HCT116 (cell line): ENCODE results near the gene IQCH. TPM values are rescaled to one million over a fixed set of nuclear protein-coding genes. Genes with fewer than 3 reads are reported as not detected.

Experiments used
- ATAC-seq: fragments of 200-7000 bp; cut with Tn5 transposase; 2 replicates; pipeline ENCODE4 v1.9.1; 2020; ENCODE audit warnings: mild to moderate bottlenecking, moderate library complexity
- BruUV-seq: library from RNA; stranded (reverse); fragments of 400-500 nt; replicated peaks from 2 replicates; lab custom pipeline; 2021; lab: Mats Ljungman, UMichigan
- CTCF ChIA-PET: fragments of 300-600 bp; sonication (Branson Sonifier 250); formaldehyde crosslinking; loops from one replicate; lab custom pipeline; 2021; ENCODE audit warnings: antibody characterized with exemption; lab: Charles Lee
- POLR2A ChIA-PET: fragments of 300-600, 350-600 bp; sonication (Branson Sonifier 250); formaldehyde crosslinking; loops from one replicate; lab custom pipeline; 2021; ENCODE audit warnings: antibody characterized with exemption; lab: Charles Lee
- RAD21 ChIA-PET, 2 experiments: fragments of 300-600 bp; sonication (Branson Sonifier 250); formaldehyde crosslinking; loops; one replicate each; lab custom pipeline; 2023; ENCODE audit warnings: low total read pairs in 2 of 2; ENCODE audit not compliant: uncharacterized antibody in 2 of 2, unreplicated experiment in 2 of 2, low non-redundant PET in 1 of 2; lab: Charles Lee
- DNase-seq: peaks from one replicate; pipeline ENCODE4 v3.0.0-alpha.2; 2010; ENCODE audit warnings: low read depth, low spot score
- H2AFZ ChIP-seq: fragments of 200-600 bp; shearing (Covaris generic), sonication (generic); 2 replicates; pipeline ENCODE4 v1.6.1; 2017; ENCODE audit warnings: low read depth, mixed run types, mixed read lengths, antibody characterized with exemption, low read length; ENCODE audit not compliant: poor library complexity, severe bottlenecking
- H3K27ac ChIP-seq: 2 replicates; pipeline ENCODE4 v1.5.1; 2012; ENCODE audit warnings: low read depth, low read length
- H3K27me3 ChIP-seq: fragments of 200-600 bp; sonication (generic); 2 replicates; pipeline ENCODE4 v1.6.1; 2016; ENCODE audit warnings: mixed run types, low read length, mixed read lengths; ENCODE audit not compliant: insufficient read depth
- H3K36me3 ChIP-seq, 2 experiments: fragments of 200-500 bp in 1 of 2; fragments of 200-600 bp in 1 of 2; sonication (Bioruptor generic) in 1 of 2; sonication (generic) in 1 of 2; 2 replicates each; pipeline versions ENCODE4 v1.5.1 to v1.6.1; 2014 to 2016; ENCODE audit warnings: low read length in 2 of 2, inconsistent platforms in 1 of 2, mixed read lengths in 1 of 2, mixed run types in 1 of 2; ENCODE audit not compliant: insufficient read depth in 2 of 2, control insufficient read depth in 1 of 2
- H3K4me1 ChIP-seq, 2 experiments: fragments of 200-600 bp in 1 of 2; sonication (generic) in 1 of 2; 2 replicates each; pipeline versions ENCODE4 v1.5.1 to v1.6.1; 2012 to 2017; ENCODE audit warnings: low read length in 2 of 2, inconsistent platforms in 1 of 2, mild to moderate bottlenecking in 1 of 2, mixed read lengths in 1 of 2, mixed run types in 1 of 2, moderate library complexity in 1 of 2; ENCODE audit not compliant: insufficient read depth in 2 of 2, control insufficient read depth in 1 of 2
- H3K4me2 ChIP-seq: fragments of 200-600 bp; sonication (generic); 2 replicates; pipeline ENCODE4 v1.6.1; 2017; ENCODE audit warnings: mixed run types, low read length, mixed read lengths
- H3K4me3 ChIP-seq, 2 experiments: fragments of 200-600 bp in 1 of 2; sonication (generic) in 1 of 2; replicated peaks in 1 of 2; 2 replicates each; pipeline ENCODE4 v1.5.1; 2011 to 2016; ENCODE audit warnings: low read length in 2 of 2, control low read depth in 1 of 2, low read depth in 1 of 2, mild to moderate bottlenecking in 1 of 2, mixed read lengths in 1 of 2, mixed run types in 1 of 2
- H3K79me2 ChIP-seq: fragments of 200-600 bp; sonication (generic); 2 replicates; pipeline ENCODE4 v1.6.1; 2017; ENCODE audit warnings: mild to moderate bottlenecking, mixed run types, low read length, moderate library complexity, mixed read lengths; ENCODE audit not compliant: insufficient read depth
- H3K9ac ChIP-seq: fragments of 200-600 bp; sonication (generic); 2 replicates; pipeline ENCODE4 v1.6.1; 2016; ENCODE audit warnings: low read length, mixed read lengths
- H3K9me2 ChIP-seq: fragments of 200-600 bp; sonication (generic), shearing (Covaris generic); 2 replicates; pipeline ENCODE4 v1.6.1; 2017; ENCODE audit warnings: mixed run types, mild to moderate bottlenecking, moderate library complexity; ENCODE audit not compliant: insufficient read depth
- H3K9me3 ChIP-seq, 2 experiments: fragments of 200-500 bp in 1 of 2; fragments of 200-600 bp in 1 of 2; sonication (Bioruptor generic) in 1 of 2; sonication (generic) in 1 of 2; 2 replicates each; pipeline ENCODE4 v1.6.1; 2014 to 2017; ENCODE audit warnings: low read length in 2 of 2, mixed read lengths in 2 of 2, inconsistent platforms in 1 of 2, low read depth in 1 of 2, mild to moderate bottlenecking in 1 of 2, mixed run types in 1 of 2, moderate library complexity in 1 of 2; ENCODE audit not compliant: control insufficient read depth in 1 of 2, insufficient read depth in 1 of 2
- H4K20me1 ChIP-seq: fragments of 200-600 bp; sonication (generic), shearing (Covaris generic); 2 replicates; pipeline ENCODE4 v1.6.1; 2017; ENCODE audit warnings: mixed run types, mild to moderate bottlenecking, moderate library complexity; ENCODE audit not compliant: insufficient read depth
- CEBPB ChIP-seq: IDR thresholded peaks from 2 replicates; pipeline ENCODE4 v1.6.1; 2012; ENCODE audit warnings: low read depth
- ELF1 ChIP-seq: IDR thresholded peaks from 2 replicates; pipeline ENCODE4 v1.6.1; 2012; ENCODE audit warnings: low read depth, borderline replicate concordance
- EZH2 ChIP-seq: fragments of 200-600 bp; sonication (generic); IDR thresholded peaks from 2 replicates; pipeline ENCODE4 v1.6.1; 2017; ENCODE audit warnings: antibody characterized with exemption, mixed run types
- EZH2phosphoT487 ChIP-seq: fragments of 200-600 bp; IDR thresholded peaks from 2 replicates; pipeline ENCODE4 v1.6.1; 2018; ENCODE audit warnings: antibody characterized with exemption, borderline replicate concordance
- JUND ChIP-seq: IDR thresholded peaks from 2 replicates; pipeline ENCODE4 v1.6.1; 2012
- POLR2A ChIP-seq: IDR thresholded peaks from 2 replicates; pipeline ENCODE4 v1.7.0; 2011; ENCODE audit warnings: borderline replicate concordance; ENCODE audit not compliant: insufficient read depth, insufficient read length; ENCODE audit errors: extremely low read depth
- POLR2AphosphoS5 ChIP-seq: IDR thresholded peaks from 2 replicates; pipeline ENCODE4 v1.6.1; 2011; ENCODE audit warnings: mild to moderate bottlenecking, low read depth, low read length, moderate library complexity
- RAD21 ChIP-seq: IDR thresholded peaks from 2 replicates; pipeline ENCODE4 v1.6.1; 2012; ENCODE audit warnings: low read depth, mild to moderate bottlenecking
- SIN3A ChIP-seq: IDR thresholded peaks from 2 replicates; pipeline ENCODE4 v1.6.1; 2012; ENCODE audit warnings: low read depth
- SP1 ChIP-seq: IDR thresholded peaks from 2 replicates; pipeline ENCODE4 v1.6.1; 2012; ENCODE audit warnings: low read depth
- TCF7L2 ChIP-seq: IDR thresholded peaks from 2 replicates; pipeline ENCODE4 v1.7.0; 2011; ENCODE audit warnings: borderline replicate concordance, inconsistent platforms; ENCODE audit not compliant: insufficient read depth, insufficient read length; ENCODE audit errors: extremely low read depth
- ZFX ChIP-seq: fragments of 450-650 bp; IDR thresholded peaks from 2 replicates; pipeline ENCODE4 v1.6.1; 2017
- ZNF274 ChIP-seq: fragments of 200-500 bp; sonication (Bioruptor generic); IDR thresholded peaks from 2 replicates; pipeline ENCODE4 v1.6.1; 2014; ENCODE audit warnings: mild to moderate bottlenecking, low read depth, low read length, inconsistent platforms
- intact Hi-C: fragments of 100-400 bp; cut with micrococcal nuclease; formaldehyde crosslinking; loops from 2 replicates; pipeline ENCODE4 v1.10.0; 2022
- total RNA-seq: library from RNA; stranded (reverse); gene quantifications from one replicate; pipeline ENCODE4 v1.2.1, GENCODE V29; 2021; ENCODE audit not compliant: unreplicated experiment
- TF ChIP-seq, protein P1 (sequence below): IDR thresholded peaks from 2 replicates; pipeline ENCODE4 v1.6.1; 2011; ENCODE audit warnings: mild to moderate bottlenecking, low read length, moderate library complexity; ENCODE audit not compliant: insufficient replicate concordance; ENCODE audit errors: extremely low read depth
- TF ChIP-seq, protein P2 (sequence below): IDR thresholded peaks from 2 replicates; pipeline ENCODE4 v1.6.1; 2012; ENCODE audit warnings: low read depth

IQCH gene
- total RNA-seq, 1 experiment from 2014 or later = 4.6 TPM

DNA sequence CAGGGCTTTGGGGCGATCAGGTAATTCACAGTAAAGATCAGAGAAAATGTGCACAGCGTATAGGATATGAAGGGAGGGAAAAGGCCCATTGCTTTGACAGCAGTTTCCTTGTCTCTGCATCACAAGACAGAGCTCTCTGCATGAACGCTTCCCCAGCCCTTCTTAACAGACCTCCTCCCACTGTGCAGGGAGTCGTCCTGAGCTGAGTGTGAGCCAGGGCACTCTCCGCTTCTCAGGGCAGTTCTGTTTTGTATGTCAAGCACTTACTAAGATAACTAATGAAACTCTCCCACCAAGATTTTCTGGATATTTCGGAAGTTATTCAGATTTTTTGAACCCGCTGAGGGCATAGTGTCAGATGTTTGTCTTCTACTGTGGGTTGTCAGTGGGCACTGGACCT, 160.6 kb downstream of the IQCH start:
- Histone ChIP-seq H3K27ac (no peak overlapping the region), H3K27me3 (no peaks in the 10 kb centered on the region), H3K4me3 (no peak overlapping the region), H3K79me2 (no peaks in the 10 kb centered on the region), H3K9me2 (no peaks in the 10 kb centered on the region), H2AFZ (no peak overlapping the region), H3K9me3 (no peaks in the 10 kb centered on the region), H3K9ac (no peak overlapping the region), H3K36me3 (no peaks in the 10 kb centered on the region), H4K20me1 (no peaks in the 10 kb centered on the region), H3K4me1 (peaks cover 9 to 11% of the 10 kb centered on the region in 2 experiments), H3K4me2 (no peak overlapping the region)
- BruUV-seq = no TSS peak
- no peak for TF ChIP-seq CEBPB
- no peak for TF ChIP-seq JUND
- TF ChIP-seq POLR2A = no peak
- no peak for TF ChIP-seq ZNF274
- TF ChIP-seq EZH2phosphoT487 = no peak
- no peak for TF ChIP-seq RAD21
- TF ChIP-seq SP1 = no peak
- TF ChIP-seq POLR2AphosphoS5 = no peak
- no peak for TF ChIP-seq ELF1
- POLR2A ChIA-PET = no interaction called here
- ATAC-seq (no peak), DNase-seq (no peak)
- intact Hi-C loops = no loop called here
- CTCF ChIA-PET = no interaction called here
- RAD21 ChIA-PET = no interaction called here

DNA sequence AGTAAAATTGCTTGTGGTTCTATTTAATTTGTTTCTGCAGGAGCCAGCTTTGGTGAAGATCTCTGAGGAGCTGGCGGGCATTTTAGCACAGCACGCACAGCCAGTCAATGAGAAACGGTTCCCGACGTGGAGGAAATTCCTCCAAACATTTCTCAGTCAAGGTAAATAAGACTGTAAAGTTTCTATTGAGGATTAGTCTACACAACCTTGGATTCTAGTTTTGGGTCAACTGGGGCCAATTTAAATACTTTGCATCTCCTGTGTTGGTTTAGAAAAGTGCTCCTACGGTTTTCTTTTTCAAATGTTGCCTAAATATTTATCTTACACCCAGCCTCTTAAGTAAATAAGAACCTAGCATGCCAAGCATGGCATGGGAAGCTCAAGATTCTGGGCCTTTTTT, 162.3 kb downstream of the IQCH start:
- Histone ChIP-seq H3K4me1 (peaks cover 9 to 11% of the 10 kb centered on the region in 2 experiments), H4K20me1 (no peaks in the 10 kb centered on the region), H2AFZ (no peak overlapping the region), H3K4me3 (no peak overlapping the region), H3K27me3 (no peaks in the 10 kb centered on the region), H3K9me2 (no peaks in the 10 kb centered on the region), H3K9me3 (no peaks in the 10 kb centered on the region), H3K27ac (no peak overlapping the region), H3K79me2 (no peaks in the 10 kb centered on the region), H3K9ac (no peak overlapping the region), H3K36me3 (no peaks in the 10 kb centered on the region), H3K4me2 (no peak overlapping the region)
- intact Hi-C loops = no loop called here
- POLR2A ChIA-PET = no interaction called here
- ATAC-seq (no peak), DNase-seq (no peak)
- RAD21 ChIA-PET = no interaction called here
- no TSS peak for BruUV-seq
- CTCF ChIA-PET = no interaction called here
- TF ChIP-seq POLR2AphosphoS5 = no peak
- TF ChIP-seq SP1 = no peak
- TF ChIP-seq, protein P1, sequence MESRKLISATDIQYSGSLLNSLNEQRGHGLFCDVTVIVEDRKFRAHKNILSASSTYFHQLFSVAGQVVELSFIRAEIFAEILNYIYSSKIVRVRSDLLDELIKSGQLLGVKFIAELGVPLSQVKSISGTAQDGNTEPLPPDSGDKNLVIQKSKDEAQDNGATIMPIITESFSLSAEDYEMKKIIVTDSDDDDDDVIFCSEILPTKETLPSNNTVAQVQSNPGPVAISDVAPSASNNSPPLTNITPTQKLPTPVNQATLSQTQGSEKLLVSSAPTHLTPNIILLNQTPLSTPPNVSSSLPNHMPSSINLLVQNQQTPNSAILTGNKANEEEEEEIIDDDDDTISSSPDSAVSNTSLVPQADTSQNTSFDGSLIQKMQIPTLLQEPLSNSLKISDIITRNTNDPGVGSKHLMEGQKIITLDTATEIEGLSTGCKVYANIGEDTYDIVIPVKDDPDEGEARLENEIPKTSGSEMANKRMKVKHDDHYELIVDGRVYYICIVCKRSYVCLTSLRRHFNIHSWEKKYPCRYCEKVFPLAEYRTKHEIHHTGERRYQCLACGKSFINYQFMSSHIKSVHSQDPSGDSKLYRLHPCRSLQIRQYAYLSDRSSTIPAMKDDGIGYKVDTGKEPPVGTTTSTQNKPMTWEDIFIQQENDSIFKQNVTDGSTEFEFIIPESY = no peak
- no peak for TF ChIP-seq ZFX
- no peak for TF ChIP-seq EZH2phosphoT487
- TF ChIP-seq SIN3A = no peak
- TF ChIP-seq, protein P2, sequence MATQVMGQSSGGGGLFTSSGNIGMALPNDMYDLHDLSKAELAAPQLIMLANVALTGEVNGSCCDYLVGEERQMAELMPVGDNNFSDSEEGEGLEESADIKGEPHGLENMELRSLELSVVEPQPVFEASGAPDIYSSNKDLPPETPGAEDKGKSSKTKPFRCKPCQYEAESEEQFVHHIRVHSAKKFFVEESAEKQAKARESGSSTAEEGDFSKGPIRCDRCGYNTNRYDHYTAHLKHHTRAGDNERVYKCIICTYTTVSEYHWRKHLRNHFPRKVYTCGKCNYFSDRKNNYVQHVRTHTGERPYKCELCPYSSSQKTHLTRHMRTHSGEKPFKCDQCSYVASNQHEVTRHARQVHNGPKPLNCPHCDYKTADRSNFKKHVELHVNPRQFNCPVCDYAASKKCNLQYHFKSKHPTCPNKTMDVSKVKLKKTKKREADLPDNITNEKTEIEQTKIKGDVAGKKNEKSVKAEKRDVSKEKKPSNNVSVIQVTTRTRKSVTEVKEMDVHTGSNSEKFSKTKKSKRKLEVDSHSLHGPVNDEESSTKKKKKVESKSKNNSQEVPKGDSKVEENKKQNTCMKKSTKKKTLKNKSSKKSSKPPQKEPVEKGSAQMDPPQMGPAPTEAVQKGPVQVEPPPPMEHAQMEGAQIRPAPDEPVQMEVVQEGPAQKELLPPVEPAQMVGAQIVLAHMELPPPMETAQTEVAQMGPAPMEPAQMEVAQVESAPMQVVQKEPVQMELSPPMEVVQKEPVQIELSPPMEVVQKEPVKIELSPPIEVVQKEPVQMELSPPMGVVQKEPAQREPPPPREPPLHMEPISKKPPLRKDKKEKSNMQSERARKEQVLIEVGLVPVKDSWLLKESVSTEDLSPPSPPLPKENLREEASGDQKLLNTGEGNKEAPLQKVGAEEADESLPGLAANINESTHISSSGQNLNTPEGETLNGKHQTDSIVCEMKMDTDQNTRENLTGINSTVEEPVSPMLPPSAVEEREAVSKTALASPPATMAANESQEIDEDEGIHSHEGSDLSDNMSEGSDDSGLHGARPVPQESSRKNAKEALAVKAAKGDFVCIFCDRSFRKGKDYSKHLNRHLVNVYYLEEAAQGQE = no peak
- TF ChIP-seq RAD21 = no peak
- TF ChIP-seq TCF7L2 = no peak
- no peak for TF ChIP-seq JUND
- TF ChIP-seq ZNF274 = no peak
- TF ChIP-seq EZH2 = no peak
